NCI-H2196 treated with DMSO at 0.1 percent for 48 hours (cell line): Measurements from ENCODE around the gene NDUFS2.
A peak's percentile ranks its signal among the peaks of the same experiment; 100 is the strongest.

Source experiments
- DNase-seq: peaks from one replicate; lab custom pipeline; 2025; ENCODE audit not compliant: unreplicated experiment; lab: John Stamatoyannopoulos, UW

NDUFS2 gene

GRCh38 chr1:161193561-161194235 lies 8.5 kb upstream of the NDUFS2 start:
- no peak for DNase-seq

- no peak for DNase-seq
Measured at GRCh38 chr1:161195171-161195570, 7.0 kb upstream of the NDUFS2 start.

GRCh38 chr1:161196111-161196510 lies 6.1 kb upstream of the NDUFS2 start:
- DNase-seq: no peak

- DNase-seq: no peak
Measured at GRCh38 chr1:161196521-161197451, 5.4 kb upstream of the NDUFS2 start.

- no peak for DNase-seq
Measured at GRCh38 chr1:161197560-161198193, 4.5 kb upstream of the NDUFS2 start.

GRCh38 chr1:161198194-161198896 lies 3.8 kb upstream of the NDUFS2 start:
- peak; percentile 19 for DNase-seq

- DNase-seq: no peak
Measured at GRCh38 chr1:161198897-161199431, 3.2 kb upstream of the NDUFS2 start, which contains the start of gene ADAMTS4. ADAMTS4 (minus strand) TSS chr1:161199054; CDS start chr1:161198627, 427 bp downstream.

- no peak for DNase-seq
Measured at GRCh38 chr1:161199506-161200139, 2.5 kb upstream of the NDUFS2 start.

- no peak for DNase-seq
Measured at GRCh38 chr1:161200421-161200991, 1.7 kb upstream of the NDUFS2 start.

- DNase-seq: no peak
Measured at GRCh38 chr1:161200992-161201835, 953 bp upstream of the NDUFS2 start.

- no peak for DNase-seq
Measured at GRCh38 chr1:161206411-161207140, 4.4 kb downstream of the NDUFS2 start.

GRCh38 chr1:161207173-161207572 lies 5.0 kb downstream of the NDUFS2 start:
- DNase-seq: no peak

GRCh38 chr1:161209790-161210409 lies 7.7 kb downstream of the NDUFS2 start:
- DNase-seq: peak; percentile 71

GRCh38 chr1:161214369-161214768 lies 12.2 kb downstream of the NDUFS2 start:
- no peak for DNase-seq

GRCh38 chr1:161215076-161215475 lies 12.9 kb downstream of the NDUFS2 start, which contains the start of gene FCER1G:
FCER1G (plus strand) TSS chr1:161215295; CDS start chr1:161215322, 27 bp downstream.
- DNase-seq: no peak

- DNase-seq: no peak
Measured at GRCh38 chr1:161216945-161217712, 15.0 kb downstream of the NDUFS2 start.

- no peak for DNase-seq
Measured at GRCh38 chr1:161217831-161218230, 15.7 kb downstream of the NDUFS2 start.
